H9 (cell line): ENCODE results near the gene RPL29. TPM values are rescaled to one million over a fixed set of nuclear protein-coding genes. Genes with fewer than 3 reads are reported as not detected.

ENCODE experiments used
- DNase-seq: peaks from one replicate; pipeline ENCODE4 v3.0.0-alpha.2; 2017
- H2AFZ ChIP-seq: one replicate; pipeline ENCODE4 v1.6.1; 2013; ENCODE audit warnings: mild to moderate bottlenecking, low read length, control low read depth, moderate library complexity
- H2AK5ac ChIP-seq: 2 replicates; pipeline ENCODE4 v1.6.1; 2013; ENCODE audit warnings: low read length, control low read depth, mixed read lengths; ENCODE audit not compliant: insufficient read length
- H2BK120ac ChIP-seq: one replicate; pipeline ENCODE4 v1.6.1; 2013; ENCODE audit warnings: low read depth, mild to moderate bottlenecking, low read length, control low read depth, inconsistent platforms; ENCODE audit not compliant: poor library complexity, severe bottlenecking
- H2BK12ac ChIP-seq: 2 replicates; pipeline ENCODE4 v1.6.1; 2013; ENCODE audit warnings: low read length, control low read depth, mixed read lengths, low read depth; ENCODE audit not compliant: insufficient read length
- H2BK15ac ChIP-seq: 2 replicates; pipeline ENCODE4 v1.6.1; 2013; ENCODE audit warnings: low read depth, low read length, control low read depth
- H2BK20ac ChIP-seq: one replicate; pipeline ENCODE4 v1.6.1; 2013; ENCODE audit warnings: low read depth, mild to moderate bottlenecking, low read length, control low read depth, inconsistent platforms; ENCODE audit not compliant: poor library complexity, severe bottlenecking
- H2BK5ac ChIP-seq: 2 replicates; pipeline ENCODE4 v1.6.1; 2013; ENCODE audit warnings: low read length, control low read depth, mixed read lengths; ENCODE audit not compliant: insufficient read length
- H3K14ac ChIP-seq: 2 replicates; pipeline ENCODE4 v1.6.1; 2013; ENCODE audit warnings: low read length, control low read depth; ENCODE audit not compliant: insufficient read depth
- H3K18ac ChIP-seq: 2 replicates; pipeline ENCODE4 v1.6.1; 2013; ENCODE audit warnings: low read depth, mild to moderate bottlenecking, mixed read lengths, low read length, control low read depth; ENCODE audit not compliant: insufficient read length
- H3K23ac ChIP-seq: 2 replicates; pipeline ENCODE4 v1.6.1; 2013; ENCODE audit warnings: low read length, control low read depth, mixed read lengths, low read depth; ENCODE audit not compliant: insufficient read length
- H3K23me2 ChIP-seq: 2 replicates; pipeline ENCODE4 v1.6.1; 2013; ENCODE audit warnings: low read depth, mild to moderate bottlenecking, mixed read lengths, low read length, control low read depth; ENCODE audit not compliant: insufficient read length, poor library complexity, severe bottlenecking
- H3K27ac ChIP-seq: 2 replicates; pipeline ENCODE4 v1.5.1; 2013; ENCODE audit warnings: low read length, control low read depth, mixed read lengths, low read depth; ENCODE audit not compliant: insufficient read length
- H3K27me3 ChIP-seq: 2 replicates; pipeline ENCODE4 v1.6.1; 2013; ENCODE audit warnings: low read length, control low read depth, inconsistent platforms; ENCODE audit not compliant: insufficient read depth
- H3K4ac ChIP-seq: 2 replicates; pipeline ENCODE4 v1.6.1; 2013; ENCODE audit warnings: low read depth, mild to moderate bottlenecking, control low read depth, inconsistent platforms, low read length, moderate library complexity
- H3K4me1 ChIP-seq: 2 replicates; pipeline ENCODE4 v1.6.1; 2013; ENCODE audit warnings: low read length, control low read depth, inconsistent platforms; ENCODE audit not compliant: insufficient read depth
- H3K4me2 ChIP-seq: 2 replicates; pipeline ENCODE4 v1.6.1; 2013; ENCODE audit warnings: low read length, control low read depth, mixed read lengths; ENCODE audit not compliant: insufficient read length, insufficient read depth
- H3K56ac ChIP-seq: 2 replicates; pipeline ENCODE4 v1.6.1; 2013; ENCODE audit warnings: low read depth, mild to moderate bottlenecking, mixed read lengths, low read length, control low read depth; ENCODE audit not compliant: insufficient read length
- H3K79me1 ChIP-seq: 2 replicates; pipeline ENCODE4 v1.6.1; 2013; ENCODE audit warnings: low read depth, mild to moderate bottlenecking, moderate library complexity, low read length, control low read depth, inconsistent platforms; ENCODE audit not compliant: insufficient read depth, poor library complexity, severe bottlenecking
- H3K79me2 ChIP-seq: 2 replicates; pipeline ENCODE4 v1.6.1; 2013; ENCODE audit warnings: low read length, control low read depth, inconsistent platforms; ENCODE audit not compliant: insufficient read depth
- H3K9ac ChIP-seq: 2 replicates; pipeline ENCODE4 v1.6.1; 2013; ENCODE audit warnings: low read length, control low read depth, mixed read lengths; ENCODE audit not compliant: insufficient read length; ENCODE audit errors: extremely low read depth
- H3K9me3 ChIP-seq: one replicate; pipeline ENCODE4 v1.6.1; 2013; ENCODE audit warnings: low read depth, low read length, inconsistent platforms; ENCODE audit not compliant: control insufficient read depth
- H3T11ph ChIP-seq: one replicate; pipeline ENCODE4 v1.6.1; 2013; ENCODE audit warnings: mild to moderate bottlenecking, low read length, control low read depth, inconsistent platforms
- H4K20me1 ChIP-seq: one replicate; pipeline ENCODE4 v1.6.1; 2013; ENCODE audit not compliant: control insufficient read depth, insufficient read length, insufficient read depth
- H4K5ac ChIP-seq: 2 replicates; pipeline ENCODE4 v1.6.1; 2013; ENCODE audit warnings: low read depth, mild to moderate bottlenecking, mixed read lengths, low read length, control low read depth; ENCODE audit not compliant: insufficient read length
- H4K8ac ChIP-seq: replicated peaks from 2 replicates; pipeline ENCODE4 v1.6.1; 2013; ENCODE audit warnings: low read length, control low read depth, mixed read lengths, low read depth; ENCODE audit not compliant: insufficient read length
- H4K91ac ChIP-seq: 2 replicates; pipeline ENCODE4 v1.6.1; 2013; ENCODE audit warnings: low read depth, mild to moderate bottlenecking, moderate library complexity, mixed read lengths, low read length, control low read depth; ENCODE audit not compliant: insufficient read length
- H3K27ac Mint-ChIP-seq, 3 experiments: 2 replicates in 2 of 3; 3 replicates in 1 of 3; pipeline ENCODE4 v1.8.0; 2020 to 2021; ENCODE audit warnings: mixed read lengths in 3 of 3, mild to moderate bottlenecking in 1 of 3, moderate library complexity in 1 of 3
- H3K27me3 Mint-ChIP-seq: 2 replicates; pipeline ENCODE4 v1.8.0; 2021; ENCODE audit warnings: low read depth, mild to moderate bottlenecking, moderate library complexity, mixed read lengths
- H3K36me3 Mint-ChIP-seq, 3 experiments: 2 replicates in 2 of 3; 3 replicates in 1 of 3; pipeline ENCODE4 v1.8.0; 2020 to 2021; ENCODE audit warnings: low read depth in 3 of 3, mixed read lengths in 3 of 3; ENCODE audit not compliant: insufficient read depth in 1 of 3
- H3K4me1 Mint-ChIP-seq, 2 experiments: 2 replicates each; pipeline ENCODE4 v1.8.0; 2020; ENCODE audit warnings: mixed read lengths in 2 of 2
- H3K4me3 Mint-ChIP-seq, 2 experiments: 2 replicates in 1 of 2; 3 replicates in 1 of 2; pipeline ENCODE4 v1.8.0; 2020 to 2021; ENCODE audit warnings: mild to moderate bottlenecking in 2 of 2, mixed read lengths in 2 of 2, moderate library complexity in 1 of 2
- H3K9me3 Mint-ChIP-seq, 2 experiments: 2 replicates in 1 of 2; 3 replicates in 1 of 2; pipeline ENCODE4 v1.8.0; 2020; ENCODE audit warnings: mild to moderate bottlenecking in 2 of 2, mixed read lengths in 2 of 2, moderate library complexity in 1 of 2
- CTCF ChIP-seq: fragments of 200-600 bp; sonication (generic); conservative IDR thresholded peaks from 3 replicates; pipeline ENCODE4 v1.8.0; 2021; ENCODE audit warnings: antibody characterized with exemption, mild to moderate bottlenecking
- WGBS: extraction: QIAGEN DNeasy Blood & Tissue Kit; methylation state at CpG from one replicate; pipeline ENCODE4 v1.1.7; 2013; ENCODE audit warnings: missing lambda C conversion rate, low lambda C conversion rate, mixed read lengths; ENCODE audit not compliant: insufficient read length; ENCODE audit errors: extremely low coverage; 5-methylcytosine and 5-hydroxymethylcytosine counted together
- total RNA-seq: library from RNA; stranded (reverse); gene quantifications from 2 replicates; pipeline ENCODE4 v1.2.1, GENCODE V29; 2021

The RPL29 gene
- total RNA-seq, 1 experiment from 2014 or later, result 1,592 TPM

- H3K27me3 Mint-ChIP-seq, result no peaks in the 10 kb centered on the region; the same call in 1 of the 2 replicates
- H3K79me2 ChIP-seq, result no peaks in the 10 kb centered on the region
- no peak overlapping the region for H3K27ac ChIP-seq
- no peak overlapping the region for H3K18ac ChIP-seq
- H3K4me3 Mint-ChIP-seq, result no peak overlapping the region
- no peak overlapping the region for H2AK5ac ChIP-seq
- no peak overlapping the region for H3T11ph ChIP-seq
- peaks cover 5% of the 10 kb centered on the region for H4K20me1 ChIP-seq
- H3K23ac ChIP-seq, result no peak overlapping the region
- no peaks in the 10 kb centered on the region for H3K36me3 Mint-ChIP-seq
- no peak overlapping the region for H4K8ac ChIP-seq
- no peak overlapping the region for H2BK120ac ChIP-seq
- no peak overlapping the region for H3K4ac ChIP-seq
- H3K9ac ChIP-seq, result no peak overlapping the region
- H4K5ac ChIP-seq, result no peak overlapping the region
- no peak overlapping the region for H2BK15ac ChIP-seq
- H3K14ac ChIP-seq, result no peak overlapping the region; the same call in 1 of the 2 replicates
- H3K4me2 ChIP-seq, result no peak overlapping the region
- H3K56ac ChIP-seq, result no peak overlapping the region
- no peak for DNase-seq
- H3K27ac Mint-ChIP-seq, result peak overlapping the region in 1 of 3 experiments; percentile 44; a peak in 2 of 7 replicates
- H3K23me2 ChIP-seq, result no peaks in the 10 kb centered on the region
- peaks cover 14 to 27% of the 10 kb centered on the region in 2 experiments for H3K4me1 Mint-ChIP-seq
- no peak overlapping the region for H2BK5ac ChIP-seq
- H4K91ac ChIP-seq, result no peak overlapping the region
- WGBS, result no CpG with 5 or more reads among the region's 17 CpGs
- H2BK12ac ChIP-seq, result no peak overlapping the region
- H2AFZ ChIP-seq, result no peak overlapping the region
- H3K9me3 Mint-ChIP-seq, result no peaks in the 10 kb centered on the region
- no peaks in the 10 kb centered on the region for H3K9me3 ChIP-seq
- H3K79me1 ChIP-seq, result no peaks in the 10 kb centered on the region
- H2BK20ac ChIP-seq, result no peak overlapping the region
- no peaks in the 10 kb centered on the region for H3K27me3 ChIP-seq
- H3K4me1 ChIP-seq, result peaks cover 4% of the 10 kb centered on the region; the same call in 1 of the 2 replicates
- TF ChIP-seq CTCF, result no peak
These were observed 23.8 kb upstream of the RPL29 start for GRCh38 chr3:52019352-52020080.
